Brain microvascular endothelial cell (primary cell): ENCODE results near the gene FABP7.
A peak's percentile ranks its signal among the peaks of the same experiment; 100 is the strongest.
"Not testable (repeated sequence)": the region's sequence is repeated elsewhere in the genome, so short reads cannot be mapped to it uniquely, and the experiment has no call there.

ENCODE experiments used
- DNase-seq: peaks from one replicate; pipeline ENCODE4 v3.0.0-alpha.2; 2020
- H3K27ac ChIP-seq: fragments of 250-450 bp; sonication (Bioruptor Pico); 2 replicates; pipeline ENCODE4 v1.5.1; 2020; ENCODE audit warnings: mild to moderate bottlenecking, moderate library complexity
- H3K27me3 ChIP-seq: fragments of 250-450 bp; sonication (Bioruptor Pico); replicated peaks from 2 replicates; pipeline ENCODE4 v1.5.1; 2020; ENCODE audit warnings: mild to moderate bottlenecking
- H3K36me3 ChIP-seq: fragments of 250-450 bp; sonication (Bioruptor Pico); replicated peaks from 2 replicates; pipeline ENCODE4 v1.5.1; 2020; ENCODE audit warnings: mild to moderate bottlenecking
- H3K4me3 ChIP-seq: 2 replicates; pipeline ENCODE4 v1.5.1; 2011; ENCODE audit warnings: low read depth, mild to moderate bottlenecking, control low read depth, low read length, moderate library complexity
- in situ Hi-C: cut with HindIII; loops from 2 replicates; pipeline ENCODE4 v1.10.0; 2017; ENCODE audit warnings: low sequenced_read_pairs, low pct_ligation_motif_present
- TF ChIP-seq, protein P1 (sequence below): IDR thresholded peaks from 2 replicates; pipeline ENCODE4 v1.5.1; 2011; ENCODE audit warnings: low read depth, mild to moderate bottlenecking, moderate library complexity, low read length, control low read depth, inconsistent platforms; ENCODE audit errors: missing control alignments

The FABP7 gene

DNA sequence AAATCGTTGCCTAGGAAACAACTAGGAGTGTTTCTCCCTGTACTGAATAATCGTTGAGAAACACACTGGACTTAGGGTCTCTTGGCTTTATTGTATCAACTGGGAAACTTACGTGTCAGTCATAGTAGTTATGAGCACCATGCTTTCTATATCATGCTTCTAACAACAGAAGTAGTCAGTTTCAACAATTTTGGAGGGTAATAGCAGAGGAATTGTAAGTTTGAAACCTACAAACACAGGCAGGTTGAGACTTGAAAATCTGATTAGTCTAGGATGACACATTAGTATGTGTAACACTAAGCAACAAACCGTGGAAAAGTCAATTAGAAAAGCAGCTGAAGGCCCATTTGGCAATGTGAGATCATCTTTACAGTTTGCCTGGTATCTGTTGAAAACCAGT lies 43.9 kb upstream of the FABP7 start:
- no peak overlapping the region for H3K27ac ChIP-seq
- no peaks in the 10 kb centered on the region for H3K27me3 ChIP-seq
- TF ChIP-seq, protein P1, sequence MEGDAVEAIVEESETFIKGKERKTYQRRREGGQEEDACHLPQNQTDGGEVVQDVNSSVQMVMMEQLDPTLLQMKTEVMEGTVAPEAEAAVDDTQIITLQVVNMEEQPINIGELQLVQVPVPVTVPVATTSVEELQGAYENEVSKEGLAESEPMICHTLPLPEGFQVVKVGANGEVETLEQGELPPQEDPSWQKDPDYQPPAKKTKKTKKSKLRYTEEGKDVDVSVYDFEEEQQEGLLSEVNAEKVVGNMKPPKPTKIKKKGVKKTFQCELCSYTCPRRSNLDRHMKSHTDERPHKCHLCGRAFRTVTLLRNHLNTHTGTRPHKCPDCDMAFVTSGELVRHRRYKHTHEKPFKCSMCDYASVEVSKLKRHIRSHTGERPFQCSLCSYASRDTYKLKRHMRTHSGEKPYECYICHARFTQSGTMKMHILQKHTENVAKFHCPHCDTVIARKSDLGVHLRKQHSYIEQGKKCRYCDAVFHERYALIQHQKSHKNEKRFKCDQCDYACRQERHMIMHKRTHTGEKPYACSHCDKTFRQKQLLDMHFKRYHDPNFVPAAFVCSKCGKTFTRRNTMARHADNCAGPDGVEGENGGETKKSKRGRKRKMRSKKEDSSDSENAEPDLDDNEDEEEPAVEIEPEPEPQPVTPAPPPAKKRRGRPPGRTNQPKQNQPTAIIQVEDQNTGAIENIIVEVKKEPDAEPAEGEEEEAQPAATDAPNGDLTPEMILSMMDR = no peak
- H3K4me3 ChIP-seq = no peak overlapping the region
- H3K36me3 ChIP-seq = no peaks in the 10 kb centered on the region
- in situ Hi-C loops = loop anchor here (25.0 kb wide), 1 partner anchor 102 kb away; no protein-coding TSS in a partner anchor
- no peak for DNase-seq

DNA sequence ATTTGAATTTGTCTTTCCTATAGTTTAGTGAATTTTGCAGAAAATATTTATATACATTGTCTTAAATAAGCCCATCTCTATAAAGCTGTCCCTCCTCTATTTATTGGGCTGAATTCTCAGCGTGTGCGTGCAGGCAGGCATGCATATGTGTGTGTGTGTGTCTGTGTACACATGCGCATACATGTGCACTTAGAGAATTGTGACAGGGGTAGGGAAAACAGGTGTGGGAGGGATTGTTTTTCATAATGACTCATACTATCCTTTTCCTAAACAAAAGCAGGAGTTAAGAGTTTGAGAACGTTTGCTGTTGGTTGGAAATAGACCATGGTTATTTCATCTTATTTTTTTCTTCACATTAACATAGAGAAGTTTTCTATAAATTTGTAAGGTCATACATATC lies 43.4 kb upstream of the FABP7 start:
- in situ Hi-C loops = loop anchor here (25.0 kb wide), 1 partner anchor 101 kb away; no protein-coding TSS in a partner anchor
- TF ChIP-seq, protein P1 = no peak
- Histone ChIP-seq H3K4me3 (no peak overlapping the region), H3K27ac (no peak overlapping the region), H3K27me3 (no peaks in the 10 kb centered on the region), H3K36me3 (no peaks in the 10 kb centered on the region)
- no peak for DNase-seq

DNA sequence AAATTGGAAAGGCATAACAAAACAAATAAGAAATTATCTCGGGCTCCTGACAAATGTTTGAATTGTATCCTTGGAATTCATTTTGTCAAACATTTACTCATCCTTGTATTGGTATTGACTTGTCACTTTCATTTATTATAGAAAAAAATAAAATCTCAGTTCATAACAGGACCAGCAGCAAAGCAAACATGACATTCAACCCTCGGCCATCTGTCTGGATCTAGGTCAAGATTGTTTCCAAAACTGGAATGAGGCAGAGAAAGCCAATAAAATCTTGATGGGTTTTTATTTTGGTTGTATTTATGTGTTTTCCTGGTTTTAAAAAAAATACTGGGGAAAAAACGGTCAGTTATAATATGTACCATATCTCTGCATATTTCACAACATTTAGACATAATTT lies 42.9 kb upstream of the FABP7 start:
- in situ Hi-C loops = loop anchor here (25.0 kb wide), 1 partner anchor 101 kb away; no protein-coding TSS in a partner anchor
- Histone ChIP-seq H3K36me3 (no peaks in the 10 kb centered on the region), H3K27me3 (no peaks in the 10 kb centered on the region), H3K4me3 (no peak overlapping the region), H3K27ac (no peak overlapping the region)
- no peak for DNase-seq
- TF ChIP-seq, protein P1 = no peak

DNA sequence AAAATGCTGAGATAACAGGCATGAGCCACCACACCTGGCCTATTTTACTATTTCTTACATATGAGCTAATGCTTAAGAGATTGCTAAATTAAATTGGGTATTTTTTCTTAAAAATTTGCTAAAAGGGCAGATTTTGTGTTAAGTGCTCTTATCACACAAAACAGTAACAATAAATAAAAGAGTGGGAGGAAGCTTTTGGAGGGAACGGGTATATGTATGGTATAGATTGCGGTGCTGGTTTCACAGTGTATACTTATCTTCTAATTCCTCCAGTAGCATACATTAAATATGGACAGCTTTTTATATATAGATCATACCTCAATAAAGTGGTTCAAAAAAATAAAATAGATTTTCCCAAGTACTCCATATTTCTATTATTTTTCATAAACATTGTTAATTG lies 39.4 kb upstream of the FABP7 start:
- no peaks in the 10 kb centered on the region for H3K27me3 ChIP-seq
- no peak overlapping the region for H3K4me3 ChIP-seq
- TF ChIP-seq, protein P1 = no peak
- no peak overlapping the region for H3K27ac ChIP-seq
- in situ Hi-C loops = loop anchor here (25.0 kb wide), 1 partner anchor 97 kb away; no protein-coding TSS in a partner anchor
- no peaks in the 10 kb centered on the region for H3K36me3 ChIP-seq
- DNase-seq = no peak

DNA sequence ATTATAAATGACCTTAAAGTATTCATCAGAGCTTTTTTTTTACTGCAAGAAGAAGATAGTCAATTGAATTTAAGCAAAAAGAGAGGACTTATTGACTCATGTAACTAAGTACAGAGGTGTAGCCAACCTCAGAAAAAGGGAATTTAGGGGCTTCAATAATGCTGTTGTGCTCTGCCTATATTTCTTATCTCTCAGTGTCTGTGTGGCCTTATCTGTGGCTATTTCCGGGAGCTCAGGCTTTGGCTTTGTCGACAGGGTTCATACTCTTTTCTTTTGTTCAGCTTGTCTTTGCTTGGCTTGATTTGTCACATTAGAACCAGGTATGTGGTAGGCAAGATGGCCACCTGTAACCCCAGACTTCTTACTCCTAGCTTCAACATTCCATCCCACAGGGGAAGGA lies 38.6 kb upstream of the FABP7 start:
- Histone ChIP-seq H3K4me3 (no peak overlapping the region), H3K36me3 (no peaks in the 10 kb centered on the region), H3K27ac (no peak overlapping the region), H3K27me3 (no peaks in the 10 kb centered on the region)
- TF ChIP-seq, protein P1 = no peak
- DNase-seq = no peak
- in situ Hi-C loops = loop anchor here (25.0 kb wide), 1 partner anchor 96 kb away; no protein-coding TSS in a partner anchor

DNA sequence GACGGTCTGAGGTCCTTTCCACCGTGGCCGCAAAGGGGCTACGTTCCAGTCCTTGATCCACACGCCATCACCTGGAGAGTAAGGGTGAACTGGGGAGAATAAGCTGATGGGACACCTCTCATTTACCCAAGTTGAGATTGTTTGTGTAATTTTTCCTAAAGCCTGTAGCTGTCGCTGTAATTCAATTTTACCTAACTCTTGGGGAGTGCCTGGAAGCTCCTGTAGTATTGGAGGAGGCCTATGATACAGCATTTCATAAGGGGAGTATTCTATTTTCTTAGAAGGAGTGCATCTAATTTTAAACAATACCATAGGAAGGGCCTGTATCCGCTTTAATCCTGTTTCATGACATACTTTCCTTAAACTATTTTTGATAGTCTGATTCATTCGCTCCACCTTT lies 35.3 kb upstream of the FABP7 start:
- in situ Hi-C loops = loop anchor here (25.0 kb wide), 1 partner anchor 93 kb away; no protein-coding TSS in a partner anchor
- not testable (repeated sequence) for DNase-seq

DNA sequence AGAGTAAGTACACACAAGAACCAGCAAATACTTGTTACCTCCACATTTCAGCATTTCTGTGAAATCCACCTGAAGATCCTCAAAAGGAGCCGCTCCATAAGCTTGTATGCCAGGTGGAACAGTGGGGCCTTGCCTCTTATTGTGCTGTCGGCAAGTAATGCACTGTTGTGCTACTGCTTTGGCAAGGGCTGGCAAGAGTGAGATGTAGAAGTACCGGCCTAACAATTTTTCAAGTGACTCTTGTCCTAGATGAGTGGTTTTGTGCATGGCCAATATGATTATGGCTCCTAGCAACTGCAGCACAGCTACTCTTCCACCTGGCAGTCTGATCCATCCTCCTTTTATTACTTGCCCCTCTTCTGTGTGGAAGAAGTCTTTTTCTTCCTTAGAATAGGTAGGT lies 34.7 kb upstream of the FABP7 start:
- in situ Hi-C loops = loop anchor here (25.0 kb wide), 1 partner anchor 92 kb away; no protein-coding TSS in a partner anchor
- H3K36me3 ChIP-seq, DNase-seq, H3K27ac ChIP-seq, H3K27me3 ChIP-seq, H3K4me3 ChIP-seq: not testable (repeated sequence)

More for the DNA sequence above, 35.3 kb upstream of the FABP7 start:
- H3K27me3 ChIP-seq, H3K27ac ChIP-seq, H3K4me3 ChIP-seq, H3K36me3 ChIP-seq: not testable (repeated sequence)
- TF ChIP-seq, protein P1 = peak; percentile 43
